HepG2 (cell line): Measurements from ENCODE around the gene NIT2. TPM values are rescaled to one million over a fixed set of nuclear protein-coding genes. Genes with fewer than 3 reads are reported as not detected.
A peak's percentile ranks its signal among the peaks of the same experiment; 100 is the strongest.

Source experiments
- AHDC1 ChIP-seq: sonication (generic); formaldehyde crosslinking; IDR thresholded peaks from 2 replicates; pipeline ENCODE4 v1.5.1; 2020; ENCODE audit warnings: mild to moderate bottlenecking, missing genetic modification reagents, borderline replicate concordance
- EP300 ChIP-seq, 3 experiments: sonication (generic) in 1 of 3; formaldehyde crosslinking in 1 of 3; IDR thresholded peaks; 2 replicates each; pipeline versions ENCODE4 v1.5.1 to v1.6.1; 2011 to 2020; ENCODE audit warnings: low read depth in 2 of 3, low read length in 2 of 3, borderline replicate concordance in 1 of 3, improper control_type of control experiment in 1 of 3, mild to moderate bottlenecking in 1 of 3, missing genetic modification reagents in 1 of 3, moderate library complexity in 1 of 3
- GMEB2 ChIP-seq: IDR thresholded peaks from 2 replicates; pipeline ENCODE4 v1.6.1; 2016; ENCODE audit warnings: missing biosample characterization, missing genetic modification reagents, low read depth
- GZF1 ChIP-seq: sonication (generic); formaldehyde crosslinking; IDR thresholded peaks from 2 replicates; pipeline ENCODE4 v1.5.1; 2020; ENCODE audit warnings: mild to moderate bottlenecking, missing genetic modification reagents
- JDP2 ChIP-seq: sonication (generic); formaldehyde crosslinking; IDR thresholded peaks from 2 replicates; pipeline ENCODE4 v1.8.1; 2022; ENCODE audit warnings: missing genetic modification reagents, borderline replicate concordance
- RFX5 ChIP-seq: IDR thresholded peaks from 2 replicates; pipeline ENCODE4 v1.6.1; 2011; ENCODE audit warnings: low read depth, low read length, improper control_type of control experiment
- SOX13 ChIP-seq, 3 experiments: fragments of 450-650 bp in 1 of 3; sonication (generic) in 1 of 3; formaldehyde crosslinking in 1 of 3; IDR thresholded peaks in 2 of 3; conservative IDR thresholded peaks in 1 of 3; 2 replicates each; pipeline versions ENCODE4 v1.5.0 to v1.6.1; 2016 to 2020; ENCODE audit warnings: antibody characterized with exemption in 1 of 3, mild to moderate bottlenecking in 1 of 3, missing compliant biosample characterization in 1 of 3, missing genetic modification reagents in 1 of 3, moderate library complexity in 1 of 3
- TARDBP ChIP-seq: sonication (generic); formaldehyde crosslinking; IDR thresholded peaks from 2 replicates; pipeline ENCODE4 v1.8.0; 2022; ENCODE audit warnings: mild to moderate bottlenecking, missing genetic modification reagents
- ZNF101 ChIP-seq: sonication (generic); formaldehyde crosslinking; IDR thresholded peaks from 2 replicates; pipeline ENCODE4 v1.4.0; 2020; ENCODE audit warnings: mild to moderate bottlenecking, low read depth, missing genetic modification reagents, borderline replicate concordance
- ZNF687 ChIP-seq: sonication (generic); formaldehyde crosslinking; IDR thresholded peaks from 2 replicates; pipeline ENCODE4 v1.5.1; 2020; ENCODE audit warnings: mild to moderate bottlenecking, missing genetic modification reagents, moderate library complexity
- ZNF770 ChIP-seq: sonication (generic); formaldehyde crosslinking; IDR thresholded peaks from 2 replicates; pipeline ENCODE4 v1.5.0; 2020; ENCODE audit warnings: mild to moderate bottlenecking, missing genetic modification reagents
- ZSCAN25 ChIP-seq: sonication (generic); formaldehyde crosslinking; IDR thresholded peaks from 2 replicates; pipeline ENCODE4 v1.8.0; 2022; ENCODE audit warnings: mild to moderate bottlenecking, missing genetic modification reagents
- polyA plus RNA-seq, 8 experiments: library from polyadenylated mRNA; depleted of rRNA in 3 of 8; stranded (reverse) in 7 of 8; unstranded in 1 of 8; fragments of >200 nt; fragmentation: Illumina TruSeq in 4 of 8; extraction: Trizol in 4 of 8; gene quantifications; 2 replicates each; pipeline versions ENCODE4 v1.2.1 to v1.2.3, GENCODE V29; 2011 to 2016; ENCODE audit warnings: low read depth in 4 of 8, missing spikeins in 1 of 8, mixed read lengths in 1 of 8; ENCODE audit not compliant: insufficient read depth in 1 of 8
- total RNA-seq, 5 experiments: library from RNA; depleted of rRNA; stranded (reverse); fragments of >200 nt; fragmentation: Illumina TruSeq; extraction: Trizol; gene quantifications; 2 replicates each; pipeline ENCODE4 v1.2.3, GENCODE V29; 2016; ENCODE audit warnings: low read depth in 1 of 5

NIT2 gene
- total and polyA plus RNA-seq, 2 of the 13 experiments (the other 11 are each of a cell fraction or from before 2014, with no cell fraction given): 43.4 to 49.1 TPM

GRCh38 chr3:100386437-100387074, 52.0 kb downstream of the NIT2 start (continued):
- TF ChIP-seq RFX5 (no peak), ZNF101 (CRISPR knock-in tag) (no peak), GZF1 (CRISPR knock-in tag) (no peak), TARDBP (0 out of 2 replicates have a peak, but pooled peaks have one; percentile 39), ZSCAN25 (no peak), GMEB2 (CRISPR knock-in tag) (no peak), EP300 (IDR thresholded peaks at IDR 0.05; ENCODE audit: low read depth in 2 of 2, low read length in 2 of 2) (peak in 1 of 2 experiments; percentile 67; a peak in 2 of 4 replicates), EP300 (CRISPR knock-in tag; IDR thresholded peaks at IDR 0.05; ENCODE audit: borderline replicate concordance) (no peak), AHDC1 (CRISPR knock-in tag) (peak; percentile 67; the same call in 1 of the 2 replicates), ZNF770 (CRISPR knock-in tag) (no peak), SOX13 (IDR thresholded peaks at IDR 0.05) (no peak), SOX13 (CRISPR knock-in tag; conservative IDR thresholded peaks at IDR 0.05 in 1 of 2, IDR thresholded peaks at IDR 0.05 in 1 of 2) (peak in 1 of 2 experiments; percentile 75; a peak in 2 of 4 replicates), ZNF687 (CRISPR knock-in tag) (no peak), JDP2 (CRISPR knock-in tag) (no peak)
